Upper lobe of left lung (tissue), 4 donors: ENCODE results near the gene CPHXL2.

Source experiments
- CTCF ChIP-seq, 6 experiments: fragments of 450-650 bp in 4 of 6; fragments of 200-600 bp in 2 of 6; sonication (generic) in 2 of 6; IDR thresholded peaks; one replicate each; pipeline ENCODE4 v1.5.1; 2016 to 2019; ENCODE audit warnings: antibody characterized with exemption in 6 of 6
- POLR2A ChIP-seq, 4 donors: fragments of 450-650 bp; IDR thresholded peaks; one replicate each; pipeline ENCODE4 v1.5.1; 2016 to 2017; ENCODE audit warnings: antibody characterized with exemption in 4 of 4, mild to moderate bottlenecking in 2 of 4
- POLR2AphosphoS5 ChIP-seq, 2 donors: sonication (generic); formaldehyde crosslinking; IDR thresholded peaks; one replicate each; pipeline ENCODE4 v1.5.1; 2017; ENCODE audit warnings: antibody characterized with exemption in 2 of 2

DNA sequence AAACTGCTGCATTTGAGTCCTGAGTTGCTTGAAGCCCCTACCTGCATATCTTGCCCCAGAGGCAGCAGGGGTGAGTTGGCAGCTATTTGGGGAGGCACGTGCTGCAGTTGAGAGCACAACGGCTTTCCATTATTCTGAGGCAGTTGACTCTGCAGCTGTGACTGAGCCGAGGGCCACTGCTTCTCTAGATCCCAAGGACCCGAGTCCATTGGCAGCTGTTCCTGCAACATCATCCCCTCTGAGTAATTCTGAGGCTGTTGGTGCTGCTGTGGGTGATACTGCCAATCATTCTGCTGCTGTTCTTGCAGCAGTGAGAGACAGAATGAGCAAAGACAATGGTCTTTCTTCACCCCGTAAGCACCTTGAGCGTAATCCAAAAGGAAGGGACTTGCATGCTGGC, 16.5 kb downstream of the CPHXL2 start:
- no peak for TF ChIP-seq CTCF (IDR thresholded peaks at IDR 0.05)
- no peak for TF ChIP-seq POLR2A (IDR thresholded peaks at IDR 0.05)
- no peak for TF ChIP-seq POLR2AphosphoS5 (IDR thresholded peaks at IDR 0.05)
